AG09309 (cell line): Measurements from ENCODE around the gene LMF1.

Experiments used
- DNase-seq: peaks from one replicate; pipeline ENCODE4 v3.0.0-alpha.2; 2010; ENCODE audit warnings: low read depth
- H3K4me3 ChIP-seq: 2 replicates; pipeline ENCODE4 v1.5.1; 2011; ENCODE audit warnings: mild to moderate bottlenecking, low read depth, low read length, moderate library complexity; ENCODE audit not compliant: control insufficient read depth
- TF ChIP-seq, protein P1 (sequence below): IDR thresholded peaks from 2 replicates; pipeline ENCODE4 v1.5.1; 2011; ENCODE audit warnings: mild to moderate bottlenecking, low read depth, low read length, inconsistent platforms; ENCODE audit not compliant: insufficient read depth, control insufficient read depth; ENCODE audit errors: missing control alignments

Gene LMF1

DNA sequence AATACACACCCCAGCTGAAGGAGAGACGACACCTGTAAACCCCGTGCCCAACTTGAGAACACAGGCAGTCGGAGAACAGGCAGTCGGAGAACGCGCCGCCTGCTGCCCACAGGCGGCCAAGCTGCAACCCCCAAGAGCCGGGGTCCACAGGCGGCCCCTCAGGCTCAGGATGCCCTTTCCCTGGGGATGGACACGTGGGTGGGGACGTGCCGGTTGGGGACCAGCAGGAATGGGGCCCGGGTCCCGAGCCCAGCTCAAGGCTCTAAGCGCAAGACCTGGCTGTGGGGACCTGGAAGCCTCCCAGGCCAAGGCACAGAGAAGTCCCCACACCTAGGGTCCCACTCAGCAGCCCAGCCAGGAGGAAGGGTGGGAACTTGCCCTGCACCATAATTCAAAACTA, 90.8 kb downstream of the LMF1 start:
- TF ChIP-seq, protein P1, sequence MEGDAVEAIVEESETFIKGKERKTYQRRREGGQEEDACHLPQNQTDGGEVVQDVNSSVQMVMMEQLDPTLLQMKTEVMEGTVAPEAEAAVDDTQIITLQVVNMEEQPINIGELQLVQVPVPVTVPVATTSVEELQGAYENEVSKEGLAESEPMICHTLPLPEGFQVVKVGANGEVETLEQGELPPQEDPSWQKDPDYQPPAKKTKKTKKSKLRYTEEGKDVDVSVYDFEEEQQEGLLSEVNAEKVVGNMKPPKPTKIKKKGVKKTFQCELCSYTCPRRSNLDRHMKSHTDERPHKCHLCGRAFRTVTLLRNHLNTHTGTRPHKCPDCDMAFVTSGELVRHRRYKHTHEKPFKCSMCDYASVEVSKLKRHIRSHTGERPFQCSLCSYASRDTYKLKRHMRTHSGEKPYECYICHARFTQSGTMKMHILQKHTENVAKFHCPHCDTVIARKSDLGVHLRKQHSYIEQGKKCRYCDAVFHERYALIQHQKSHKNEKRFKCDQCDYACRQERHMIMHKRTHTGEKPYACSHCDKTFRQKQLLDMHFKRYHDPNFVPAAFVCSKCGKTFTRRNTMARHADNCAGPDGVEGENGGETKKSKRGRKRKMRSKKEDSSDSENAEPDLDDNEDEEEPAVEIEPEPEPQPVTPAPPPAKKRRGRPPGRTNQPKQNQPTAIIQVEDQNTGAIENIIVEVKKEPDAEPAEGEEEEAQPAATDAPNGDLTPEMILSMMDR, result no peak
- no peak for DNase-seq
- H3K4me3 ChIP-seq, result no peak overlapping the region

DNA sequence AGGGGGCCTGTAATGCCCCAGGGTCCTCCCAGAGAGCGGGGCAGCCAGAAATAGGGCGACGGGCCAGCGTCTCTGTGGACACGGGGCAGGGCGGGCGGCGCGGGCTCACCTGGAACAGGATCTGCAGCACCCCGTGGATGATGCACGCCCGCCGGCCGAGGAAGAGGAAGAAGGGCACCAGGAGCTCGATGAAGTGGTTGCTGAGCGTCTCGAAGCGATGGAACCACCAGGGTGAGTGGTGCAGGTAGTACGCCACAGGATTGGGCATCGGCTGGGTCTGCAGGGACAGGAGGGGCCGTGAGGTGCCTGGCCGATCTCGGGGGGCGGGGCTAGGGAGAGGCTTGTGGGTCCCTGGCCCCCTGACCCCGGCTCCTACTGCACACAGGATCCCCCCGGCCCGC, 91.3 kb downstream of the LMF1 start:
- no peak overlapping the region for H3K4me3 ChIP-seq
- no peak for DNase-seq
- TF ChIP-seq, protein P1, result no peak

DNA sequence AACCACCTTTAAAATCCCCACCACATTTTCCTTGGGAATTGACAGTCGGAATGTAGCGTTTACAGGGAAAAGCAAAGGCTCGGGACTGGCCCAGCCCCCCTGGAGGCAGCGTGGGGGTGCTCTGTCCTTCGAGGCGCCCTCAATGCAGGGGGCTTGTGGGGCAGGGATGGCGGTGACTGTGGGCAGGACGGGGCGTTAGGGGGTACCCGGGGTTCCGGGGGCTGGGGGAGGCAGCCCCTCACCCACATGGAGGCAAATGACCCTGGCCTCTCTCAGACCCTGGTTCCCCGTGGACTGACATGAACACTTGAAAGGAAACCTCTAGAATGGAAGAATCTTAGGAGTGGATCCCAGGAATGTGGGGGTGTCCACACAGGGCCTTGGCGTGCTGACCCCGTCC, 91.9 kb downstream of the LMF1 start:
- TF ChIP-seq, protein P1, result no peak
- DNase-seq, result no peak
- H3K4me3 ChIP-seq, result no peak overlapping the region

DNA sequence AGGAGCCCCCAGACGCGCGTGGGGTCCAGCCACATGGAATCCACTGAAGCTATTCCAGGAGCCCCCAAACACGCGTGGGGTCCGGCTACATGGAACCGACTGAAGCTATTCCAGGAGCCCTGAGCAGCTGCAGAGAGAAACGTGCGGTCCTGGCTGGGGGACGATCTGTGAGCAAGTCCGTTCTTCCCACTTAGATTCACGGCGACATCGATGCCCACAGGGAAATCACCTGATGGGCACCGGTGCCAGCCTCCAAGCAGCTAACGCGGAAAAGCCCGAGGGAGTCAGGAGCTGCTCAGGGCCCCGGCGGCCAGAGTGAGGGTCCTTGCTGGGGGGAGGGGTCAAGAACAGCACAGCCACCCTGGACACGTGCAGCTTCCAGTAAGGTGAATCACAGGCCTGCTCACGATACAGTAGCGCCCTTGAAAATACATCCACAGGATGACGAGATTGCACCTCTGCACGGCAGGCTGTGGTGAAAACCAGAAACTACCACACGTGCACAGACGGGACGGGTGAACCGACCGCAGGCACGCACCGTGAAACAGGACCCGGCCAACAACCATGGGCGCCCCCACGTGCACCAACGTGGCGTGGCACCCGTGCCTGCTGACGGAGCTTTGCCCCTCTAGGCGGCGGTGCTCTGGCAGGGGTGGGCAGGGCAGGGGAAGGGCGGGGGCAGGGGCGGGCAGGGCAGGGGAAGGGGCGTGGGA, 92.6 kb downstream of the LMF1 start:
- no peak for DNase-seq
- TF ChIP-seq, protein P1, result no peak
- no peak overlapping the region for H3K4me3 ChIP-seq

DNA sequence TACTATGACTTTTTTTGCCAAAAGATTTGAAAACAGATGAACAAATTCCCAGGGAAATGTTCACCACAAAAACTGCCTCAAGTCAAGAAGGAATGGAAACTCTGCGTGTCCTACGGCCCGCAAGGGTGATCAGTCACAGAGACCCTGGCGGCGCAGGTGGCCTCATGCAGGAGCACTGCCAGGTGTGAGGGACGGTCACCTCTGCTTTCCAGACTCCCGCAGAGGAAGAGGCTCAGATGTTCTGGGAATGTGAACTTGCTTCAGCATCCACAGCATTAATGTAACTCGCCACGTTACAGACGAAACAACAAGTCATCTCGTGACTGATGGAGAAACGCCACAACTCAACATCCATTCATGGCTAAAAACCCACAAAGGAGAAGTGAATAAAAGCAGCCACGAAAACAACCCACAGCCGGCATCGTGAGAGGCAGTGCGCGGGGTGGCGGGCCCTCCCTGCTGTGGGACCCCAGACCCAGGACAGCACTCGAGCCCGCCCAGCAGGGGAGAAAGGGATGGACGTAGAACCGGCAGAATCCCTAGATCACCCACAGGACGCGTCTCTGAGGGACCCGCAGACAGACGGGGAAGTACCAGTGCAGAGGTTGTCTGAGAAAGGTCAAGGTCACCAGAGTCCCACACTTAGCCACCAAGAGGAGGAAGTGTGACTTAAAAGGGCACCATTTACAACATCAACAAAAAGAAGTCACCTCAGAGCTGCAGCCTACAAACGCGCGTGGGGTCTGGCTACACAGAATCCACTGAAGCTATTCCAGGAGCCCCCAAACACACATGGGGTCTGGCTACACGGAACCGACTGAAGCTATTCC, 93.3 kb downstream of the LMF1 start:
- H3K4me3 ChIP-seq, result no peak overlapping the region
- TF ChIP-seq, protein P1, result no peak
- DNase-seq, result no peak

DNA sequence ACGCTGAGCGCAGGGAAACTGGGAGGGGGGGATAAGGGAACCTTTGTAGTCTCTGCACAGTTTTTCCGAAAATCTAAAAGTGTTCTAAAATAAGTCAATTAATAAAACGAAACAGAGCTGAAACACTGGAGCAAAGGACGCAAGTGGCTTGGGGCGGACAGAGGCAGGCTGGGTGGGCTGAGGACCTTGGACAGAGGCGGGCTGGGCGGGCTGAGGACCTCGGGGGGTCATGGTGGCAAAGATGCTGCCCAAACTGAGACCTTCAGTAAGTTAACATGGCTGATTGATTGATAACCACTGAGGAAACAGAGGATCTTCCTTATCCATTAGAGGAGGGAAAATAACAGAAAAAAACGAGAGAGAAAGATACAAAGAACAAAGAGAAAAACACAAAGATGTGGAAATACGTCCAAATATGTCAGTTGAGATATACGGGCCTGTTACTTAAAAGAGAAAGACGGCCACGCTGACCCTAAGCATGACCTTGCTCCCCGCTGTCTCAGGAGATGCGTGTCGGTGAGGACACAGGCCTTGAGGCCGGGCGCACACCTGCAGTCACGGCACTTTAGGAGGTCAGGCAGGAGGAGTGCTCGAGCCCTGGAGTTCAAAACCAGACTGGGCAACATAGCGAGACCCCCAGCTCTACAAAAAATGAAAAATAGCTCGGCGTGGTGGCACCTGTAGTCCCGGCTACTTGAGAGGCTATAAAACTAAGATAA, 94.1 kb downstream of the LMF1 start:
- no peak for DNase-seq
- TF ChIP-seq, protein P1, result no peak
- H3K4me3 ChIP-seq, result no peak overlapping the region
